Hepatocyte (in vitro differentiated cells): Measurements from ENCODE around the gene NUP62. TPM values are rescaled to one million over a fixed set of nuclear protein-coding genes. Genes with fewer than 3 reads are reported as not detected.

ENCODE experiments used
- DNase-seq: peaks from one replicate; pipeline ENCODE4 v3.0.0-alpha.2; 2016; ENCODE audit warnings: low spot score
- H2AFZ ChIP-seq: fragments of 200-600 bp; sonication (generic); 2 replicates; pipeline ENCODE4 v1.6.0; 2016; ENCODE audit warnings: antibody characterized with exemption, mild to moderate bottlenecking
- H3K27ac ChIP-seq: fragments of 200-600 bp; sonication (generic); 2 replicates; pipeline ENCODE4 v1.5.1; 2016; ENCODE audit warnings: mild to moderate bottlenecking
- H3K27me3 ChIP-seq: fragments of 200-600 bp; sonication (generic); 2 replicates; pipeline ENCODE4 v1.6.1; 2016
- H3K36me3 ChIP-seq: fragments of 200-600 bp; sonication (generic); replicated peaks from 2 replicates; pipeline ENCODE4 v1.5.1; 2016; ENCODE audit warnings: low read depth; ENCODE audit not compliant: insufficient read depth
- H3K4me1 ChIP-seq: fragments of 200-600 bp; sonication (generic); 2 replicates; pipeline ENCODE4 v1.5.1; 2016; ENCODE audit warnings: mild to moderate bottlenecking, moderate library complexity; ENCODE audit not compliant: insufficient read depth
- H3K4me2 ChIP-seq: fragments of 200-600 bp; sonication (generic); 2 replicates; pipeline ENCODE4 v1.6.0; 2016
- H3K4me3 ChIP-seq: fragments of 200-600 bp; sonication (generic); 2 replicates; pipeline ENCODE4 v1.5.1; 2016; ENCODE audit warnings: mild to moderate bottlenecking
- H3K79me2 ChIP-seq: fragments of 200-600 bp; sonication (generic); 2 replicates; pipeline ENCODE4 v1.6.0; 2017; ENCODE audit warnings: mild to moderate bottlenecking
- H3K9me2 ChIP-seq: fragments of 200-600 bp; sonication (generic); replicated peaks from 2 replicates; pipeline ENCODE4 v1.6.0; 2017; ENCODE audit warnings: mild to moderate bottlenecking; ENCODE audit not compliant: insufficient read depth
- H3K9me3 ChIP-seq: fragments of 200-600 bp; sonication (generic); 2 replicates; pipeline ENCODE4 v1.5.1; 2016; ENCODE audit warnings: low read depth, mild to moderate bottlenecking
- H4K20me1 ChIP-seq: fragments of 200-600 bp; sonication (generic); 2 replicates; pipeline ENCODE4 v1.6.0; 2016; ENCODE audit warnings: mild to moderate bottlenecking; ENCODE audit not compliant: insufficient read depth, poor library complexity, severe bottlenecking
- CTCF ChIP-seq: fragments of 200-600 bp; sonication (generic); IDR thresholded peaks from 2 replicates; pipeline ENCODE4 v1.5.1; 2016; ENCODE audit warnings: antibody characterized with exemption, mild to moderate bottlenecking; ENCODE audit not compliant: poor library complexity
- EZH2 ChIP-seq: fragments of 200-600 bp; sonication (generic); IDR thresholded peaks from 2 replicates; pipeline ENCODE4 v1.6.1; 2016; ENCODE audit warnings: antibody characterized with exemption, mild to moderate bottlenecking, borderline replicate concordance
- EZH2phosphoT487 ChIP-seq: fragments of 200-600 bp; sonication (generic); IDR thresholded peaks from one replicate; pipeline ENCODE4 v1.6.1; 2018; ENCODE audit warnings: antibody characterized with exemption, mild to moderate bottlenecking, low read depth, moderate library complexity; ENCODE audit not compliant: unreplicated experiment, severe bottlenecking
- WGBS: methylation state at CpG from one replicate; pipeline ENCODE4 v1.1.6; 2016; ENCODE audit warnings: low lambda C conversion rate; ENCODE audit errors: missing lambda C conversion rate; 5-methylcytosine and 5-hydroxymethylcytosine counted together
- polyA plus RNA-seq: library from polyadenylated mRNA; unstranded; fragments of >200 nt; fragmentation: Nextera tagmentation; extraction: Ambion mirVana; gene quantifications from 2 replicates; pipeline ENCODE4 v1.2.1, GENCODE V29; 2016
- total RNA-seq: library from RNA; depleted of rRNA; stranded (reverse); fragments of >200 nt; gene quantifications from 2 replicates; pipeline ENCODE4 v1.2.3, GENCODE V29; 2014

Gene NUP62
- total and polyA plus RNA-seq, 2 experiments from 2014 or later, result 33.5 to 33.8 TPM

GRCh38 chr19:49907745-49908446 lies 21.4 kb downstream of the NUP62 start:
- H3K36me3 ChIP-seq, result no peaks in the 10 kb centered on the region
- H3K4me1 ChIP-seq, result peaks cover 3% of the 10 kb centered on the region
- no peak overlapping the region for H3K27ac ChIP-seq
- no peaks in the 10 kb centered on the region for H3K27me3 ChIP-seq
- no peak overlapping the region for H2AFZ ChIP-seq
- no peaks in the 10 kb centered on the region for H4K20me1 ChIP-seq
- H3K9me2 ChIP-seq, result no peaks in the 10 kb centered on the region
- H3K79me2 ChIP-seq, result no peaks in the 10 kb centered on the region
- no peak overlapping the region for H3K4me2 ChIP-seq
- DNase-seq, result no peak
- TF ChIP-seq CTCF, result no peak
- no peak for TF ChIP-seq EZH2
- no peak for TF ChIP-seq EZH2phosphoT487
- no peaks in the 10 kb centered on the region for H3K9me3 ChIP-seq
- H3K4me3 ChIP-seq, result no peak overlapping the region
- WGBS, result over 99% methylated on average over 23 of the region's 23 CpGs

- Histone ChIP-seq H3K27me3 (no peaks in the 10 kb centered on the region), H3K4me3 (no peak overlapping the region), H3K9me3 (no peaks in the 10 kb centered on the region), H3K79me2 (no peaks in the 10 kb centered on the region), H3K27ac (no peak overlapping the region), H3K9me2 (no peaks in the 10 kb centered on the region), H2AFZ (no peak overlapping the region), H3K4me2 (no peak overlapping the region), H4K20me1 (no peaks in the 10 kb centered on the region), H3K4me1 (no peaks in the 10 kb centered on the region), H3K36me3 (no peaks in the 10 kb centered on the region)
- no peak for DNase-seq
- 96% methylated on average over 15 of the region's 16 CpGs for WGBS
- TF ChIP-seq EZH2, result no peak
These were observed 22.3 kb downstream of the NUP62 start for GRCh38 chr19:49906879-49907564.

- H3K27me3 ChIP-seq, result no peaks in the 10 kb centered on the region
- no peak overlapping the region for H3K4me3 ChIP-seq
- no peak overlapping the region for H3K27ac ChIP-seq
- no peaks in the 10 kb centered on the region for H3K36me3 ChIP-seq
- no peaks in the 10 kb centered on the region for H3K4me1 ChIP-seq
- H3K4me2 ChIP-seq, result no peak overlapping the region
- no peaks in the 10 kb centered on the region for H4K20me1 ChIP-seq
- H3K9me2 ChIP-seq, result no peaks in the 10 kb centered on the region
- H3K9me3 ChIP-seq, result no peaks in the 10 kb centered on the region
- H2AFZ ChIP-seq, result no peak overlapping the region
- H3K79me2 ChIP-seq, result no peaks in the 10 kb centered on the region
- WGBS, result 85% methylated on average over 6 of the region's 6 CpGs
- TF ChIP-seq EZH2 (no peak), CTCF (no peak), EZH2phosphoT487 (no peak)
- DNase-seq, result no peak
These were observed 25.2 kb downstream of the NUP62 start for GRCh38 chr19:49904136-49904535.

GRCh38 chr19:49896863-49897621 lies 32.3 kb downstream of the NUP62 start, which contains the start of gene IL4I1:
Gene IL4I1, minus strand, starts transcription at chr19:49896887. Its CDS starts 727 bp downstream, at chr19:49896160.
- H3K4me3 ChIP-seq, result no peak within 1 kb of the TSS
- TF ChIP-seq EZH2phosphoT487, result no peak
- TF ChIP-seq CTCF, result no peak
- no peak for TF ChIP-seq EZH2
- H4K20me1 ChIP-seq, result no peaks in the 10 kb centered on the region
- no peaks in the 10 kb centered on the region for H3K36me3 ChIP-seq
- no peak within 1 kb of the TSS for H3K27ac ChIP-seq
- H3K9me2 ChIP-seq, result no peaks in the 10 kb centered on the region
- no peaks in the 10 kb centered on the region for H3K79me2 ChIP-seq
- H3K27me3 ChIP-seq, result no peaks in the 10 kb centered on the region
- no peak within 1 kb of the TSS for H3K4me2 ChIP-seq
- DNase-seq, result no peak
- H2AFZ ChIP-seq, result no peak within 1 kb of the TSS
- no peaks in the 10 kb centered on the region for H3K9me3 ChIP-seq
- WGBS, result 64% methylated on average over 20 of the region's 20 CpGs
- no peaks in the 10 kb centered on the region for H3K4me1 ChIP-seq
